NCI-H1694 treated with DMSO at 0.1 percent for 48 hours (cell line): ENCODE results near the gene YARS1.

Source experiments
- DNase-seq: peaks from one replicate; lab custom pipeline; 2025; lab: John Stamatoyannopoulos, UW

YARS1 gene

GRCh38 chr1:32742199-32742947 lies 74.8 kb downstream of the YARS1 start:
- DNase-seq = no peak

DNA sequence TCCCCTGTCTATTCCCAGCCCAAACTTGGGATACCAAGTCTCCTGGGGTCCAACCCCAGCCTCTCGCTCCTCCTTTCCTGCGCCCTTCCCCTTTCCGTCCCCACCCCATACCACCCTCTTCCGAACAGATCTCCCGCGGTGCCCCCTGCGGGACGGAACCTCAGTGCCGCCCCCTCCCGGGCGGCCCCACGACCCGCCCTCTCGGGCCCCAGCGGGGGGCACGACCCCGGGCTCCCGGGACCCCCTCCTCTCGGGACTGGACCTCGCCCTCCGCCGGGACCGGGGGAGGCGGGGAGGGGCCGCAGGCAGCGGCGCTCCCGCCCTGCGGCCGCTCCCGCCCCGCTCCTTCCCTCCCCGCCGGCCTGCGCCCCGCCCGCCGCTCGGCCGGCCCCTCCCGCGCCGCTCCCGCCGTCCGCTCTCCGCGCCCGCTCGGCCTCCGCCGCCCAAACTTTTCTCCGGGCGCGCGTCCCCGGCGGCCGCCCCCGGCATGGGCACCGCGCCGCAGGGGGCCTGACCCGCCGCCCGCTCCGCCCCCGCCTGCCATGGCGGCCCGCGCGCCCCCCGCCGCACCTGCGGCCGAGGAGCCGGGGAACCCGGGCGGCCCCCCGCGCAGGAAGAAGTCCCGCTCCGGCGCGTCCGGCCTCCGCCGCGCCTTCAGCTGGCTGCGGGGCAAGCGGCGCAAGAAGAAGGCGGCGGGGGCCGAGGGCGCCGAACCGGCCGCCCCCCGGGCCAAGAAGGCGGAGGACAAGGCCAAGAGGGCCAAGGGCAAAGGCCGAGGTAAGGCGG lies 75.6 kb downstream of the YARS1 start:
- peak; percentile 9 for DNase-seq

DNA sequence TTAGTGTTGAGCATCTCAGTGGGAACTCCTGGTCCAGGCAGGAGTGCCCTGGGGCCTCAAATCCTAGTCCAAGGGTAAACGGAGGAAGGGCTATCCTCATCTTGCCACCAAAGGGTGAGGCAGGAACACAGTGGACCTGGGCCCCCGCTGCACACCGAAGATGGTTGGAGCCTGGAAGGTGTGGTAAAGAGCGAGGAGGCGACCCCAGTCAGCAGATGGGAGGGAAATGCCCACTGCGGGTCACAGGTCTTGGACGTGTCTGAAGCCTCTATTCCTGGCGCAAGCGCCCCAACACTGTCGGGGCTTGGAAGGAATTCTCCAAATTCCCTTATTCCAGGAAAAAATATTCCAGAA lies 76.1 kb downstream of the YARS1 start:
- no peak for DNase-seq

GRCh38 chr1:32736812-32737791 lies 80.1 kb downstream of the YARS1 start:
- DNase-seq = no peak

- DNase-seq = no peak
Observed at GRCh38 chr1:32733582-32734321, 83.4 kb downstream of the YARS1 start.

- DNase-seq = peak; percentile 9
Observed at GRCh38 chr1:32729254-32730046, 87.7 kb downstream of the YARS1 start.

DNA sequence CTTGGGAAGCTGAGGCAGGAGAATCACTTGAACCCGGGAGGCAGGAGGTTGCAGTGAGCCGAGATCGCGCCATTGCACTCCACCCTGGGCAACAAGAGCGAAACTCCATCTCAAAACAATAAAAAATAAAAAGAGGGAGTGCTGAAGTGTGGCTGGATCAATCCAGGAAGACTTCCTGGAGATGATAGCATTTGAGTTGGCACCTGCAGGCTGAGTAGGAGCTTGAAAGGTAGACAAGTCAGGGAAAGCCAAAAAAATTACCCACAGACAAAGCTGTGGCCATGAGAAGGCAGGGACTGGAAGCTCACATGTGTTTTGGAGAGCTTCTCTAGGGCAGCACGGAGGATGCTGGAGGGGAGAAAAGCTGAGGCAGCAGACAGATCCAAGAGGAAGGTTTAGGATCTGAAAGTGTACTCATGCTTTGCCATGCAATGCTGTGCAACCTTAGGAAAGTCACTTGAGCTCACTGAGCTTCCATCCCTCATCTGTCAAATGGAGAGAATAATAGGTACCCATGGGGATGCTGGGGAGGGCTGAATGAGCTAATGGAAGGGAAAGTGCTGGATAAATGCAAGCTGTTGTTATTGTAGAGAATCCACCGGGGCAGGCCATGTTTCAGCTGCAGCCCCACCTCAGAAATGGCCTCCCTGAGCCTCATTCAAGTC lies 88.6 kb downstream of the YARS1 start:
- no peak for DNase-seq

GRCh38 chr1:32727876-32728275 lies 89.3 kb downstream of the YARS1 start:
- no peak for DNase-seq

DNA sequence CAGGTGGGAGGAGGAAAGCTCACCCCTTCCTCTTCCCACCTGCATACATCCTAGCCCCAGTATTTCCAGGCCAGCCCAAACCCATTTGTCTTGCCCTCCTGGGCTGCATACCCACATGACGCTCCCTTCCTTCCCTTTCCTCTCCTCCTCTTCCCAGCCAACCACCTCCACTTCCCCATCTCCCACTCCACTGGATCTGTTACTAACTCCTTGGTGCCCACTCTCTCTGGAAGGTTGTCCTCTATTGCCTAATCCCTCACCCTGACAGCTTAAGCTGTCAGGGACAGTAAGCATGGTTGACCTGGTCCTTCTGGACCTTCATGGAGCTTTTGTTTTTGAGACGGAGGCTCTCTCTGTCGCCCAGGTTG lies 91.6 kb downstream of the YARS1 start:
- no peak for DNase-seq
